Heart left ventricle (tissue), 16 donors: ENCODE data around the gene UBE4A. TPM values are rescaled to one million over a fixed set of nuclear protein-coding genes. Genes with fewer than 3 reads are reported as not detected.

Source experiments
- ATAC-seq, 4 donors: fragments of 200-7000 bp; cut with Tn5 transposase; one replicate each; pipeline ENCODE4 v1.9.1; 2020 to 2022; ENCODE audit warnings: moderate library complexity in 4 of 4, mild to moderate bottlenecking in 3 of 4, moderate number of reproducible peaks in 1 of 4
- DNase-seq, 5 donors: peaks; one replicate each; pipeline ENCODE4 v3.0.0-alpha.2; 2020
- H3K27ac ChIP-seq, 12 donors: fragments of 200-600 bp; sonication (generic) in 4 of 12; one replicate each; pipeline versions ENCODE4 v1.5.0 to v1.8.0; 2016 to 2022; ENCODE audit warnings: mild to moderate bottlenecking in 2 of 12
- H3K27me3 ChIP-seq, 9 donors: fragments of 200-600 bp; sonication (generic) in 2 of 9; one replicate each; pipeline versions ENCODE4 v1.5.1 to v1.8.0; 2016 to 2022; ENCODE audit warnings: mild to moderate bottlenecking in 3 of 9
- H3K36me3 ChIP-seq, 9 donors: fragments of 200-600 bp; sonication (generic) in 2 of 9; one replicate each; pipeline versions ENCODE4 v1.5.0 to v1.8.0; 2018 to 2022; ENCODE audit warnings: mild to moderate bottlenecking in 2 of 9
- H3K4me1 ChIP-seq, 12 donors: fragments of 200-600 bp; sonication (generic) in 4 of 12; one replicate each; pipeline versions ENCODE4 v1.5.0 to v1.8.0; 2016 to 2022; ENCODE audit warnings: mild to moderate bottlenecking in 3 of 12
- H3K4me3 ChIP-seq, 12 donors: fragments of 200-600 bp; sonication (generic) in 4 of 12; one replicate each; pipeline versions ENCODE4 v1.5.0 to v1.8.0; 2017 to 2022; ENCODE audit warnings: mild to moderate bottlenecking in 9 of 12, moderate library complexity in 4 of 12
- H3K9me3 ChIP-seq, 12 donors: fragments of 200-600 bp; sonication (generic) in 4 of 12; one replicate each; pipeline versions ENCODE4 v1.5.0 to v1.8.0; 2016 to 2022; ENCODE audit warnings: mild to moderate bottlenecking in 1 of 12
- POLR2A ChIP-seq, 2 donors: fragments of 450-650 bp; IDR thresholded peaks; one replicate each; pipeline ENCODE4 v1.6.1; 2017; ENCODE audit warnings: antibody characterized with exemption in 2 of 2, mild to moderate bottlenecking in 2 of 2, moderate library complexity in 2 of 2
- WGBS, 4 donors: extraction: QIAGEN DNeasy Blood & Tissue Kit in 2 of 4; methylation state at CpG; one replicate each; pipeline versions ENCODE4 v1.1.5 to v1.1.7; 2013 to 2018; 5-methylcytosine and 5-hydroxymethylcytosine counted together
- intact Hi-C, 10 donors: fragments of 100-400 bp; cut with DNase I; formaldehyde crosslinking; loops; one replicate each; pipeline versions ENCODE4 v1.11.1 to v1.14.2; 2022
- polyA plus RNA-seq, 2 donors: library from polyadenylated mRNA; stranded (reverse); fragments of 200-250 nt; gene quantifications; one replicate each; pipeline ENCODE4 v1.2.3, GENCODE V29; 2013
- total RNA-seq, 9 donors: library from RNA; depleted of rRNA in 2 of 9; stranded (reverse); fragments of >200 nt in 2 of 9; fragmentation: NEBNext Ultra II Directional in 3 of 9; extraction: Animal tissue kit (Norgen Biotek cat#: 25700) in 3 of 9; gene quantifications; one replicate each; pipeline versions ENCODE4 v1.1.0 to v1.2.4, GENCODE V29; 2016 to 2023
- TF ChIP-seq, protein P1 (sequence below), 12 donors: fragments of 200-600 bp; sonication (generic) in 4 of 12; IDR thresholded peaks; one replicate each; pipeline versions ENCODE4 v1.5.0 to v1.8.0; 2018 to 2022; ENCODE audit warnings: antibody characterized with exemption in 12 of 12, mild to moderate bottlenecking in 5 of 12
- donor health status: ischemic (EF 13 %, LVEDD 7.1; RV severe dilation, severe dysfunction).
- donor health status: healthy with polysubstance abuse.
- donor health status: DM: no; HTN: yes; CAD: no.
- donor health status: DM: no; HTN: no; CAD: no.
- donor health status: ischemic (EF 25% LVEDD 6.9; RV normal size, moderate dysfunction).
- donor health status: ischemic (EF 25% LVEDD 5.7; RV mildly dilated, moderate dysfunction).
- donor health status: healthy.
- donor health status: DM: yes; HTN: yes; CAD: no.
- donor health status: ischemic (EF 35%, LVEDD 5.7; RV mildly dilated, moderate dysfunction).
- donor health status: nonischemic (EF 11% LVEDD 7.7; RV severe dilation, severe dysfunction).
- donor health status: DM: yes; HTN: yes; CAD: no.
- donor health status: PGD.
- donor health status: ischemic (EF 29% LVEDD 5.4; RV normal size, mild dysfunction).
- donor health status: nonischemic (EF 23%, LVEDD 6.1; RV moderate dilation, normal function).

UBE4A gene
- total and polyA plus RNA-seq, 11 donors: 13.0 to 50.3 (median 39.7) TPM

- intact Hi-C loops: loop anchor here in 9 of 10 donors (2.0 to 10.0 kb wide), 5 partner anchors 32 to 53 kb away; partner anchors contain the start of gene ATP5MG (in 7 of the 9)
- 0 to 1% (median 1%) methylated on average over 37 to 39 of the region's 39 CpGs for WGBS, 4 donors
- TF ChIP-seq, protein P1, sequence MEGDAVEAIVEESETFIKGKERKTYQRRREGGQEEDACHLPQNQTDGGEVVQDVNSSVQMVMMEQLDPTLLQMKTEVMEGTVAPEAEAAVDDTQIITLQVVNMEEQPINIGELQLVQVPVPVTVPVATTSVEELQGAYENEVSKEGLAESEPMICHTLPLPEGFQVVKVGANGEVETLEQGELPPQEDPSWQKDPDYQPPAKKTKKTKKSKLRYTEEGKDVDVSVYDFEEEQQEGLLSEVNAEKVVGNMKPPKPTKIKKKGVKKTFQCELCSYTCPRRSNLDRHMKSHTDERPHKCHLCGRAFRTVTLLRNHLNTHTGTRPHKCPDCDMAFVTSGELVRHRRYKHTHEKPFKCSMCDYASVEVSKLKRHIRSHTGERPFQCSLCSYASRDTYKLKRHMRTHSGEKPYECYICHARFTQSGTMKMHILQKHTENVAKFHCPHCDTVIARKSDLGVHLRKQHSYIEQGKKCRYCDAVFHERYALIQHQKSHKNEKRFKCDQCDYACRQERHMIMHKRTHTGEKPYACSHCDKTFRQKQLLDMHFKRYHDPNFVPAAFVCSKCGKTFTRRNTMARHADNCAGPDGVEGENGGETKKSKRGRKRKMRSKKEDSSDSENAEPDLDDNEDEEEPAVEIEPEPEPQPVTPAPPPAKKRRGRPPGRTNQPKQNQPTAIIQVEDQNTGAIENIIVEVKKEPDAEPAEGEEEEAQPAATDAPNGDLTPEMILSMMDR (IDR thresholded peaks at IDR 0.05): no peak
- TF ChIP-seq POLR2A (IDR thresholded peaks at IDR 0.05): no peak
- H3K27me3 ChIP-seq: no peaks in the 10 kb centered on the region
- peak overlapping the region; percentile 81 to 99 (median 96) for H3K4me3 ChIP-seq
- peak overlapping the region in 10 of 12 donors; percentile 78 to 96 (median 91) for H3K27ac ChIP-seq
- no peaks in the 10 kb centered on the region for H3K9me3 ChIP-seq
- H3K36me3 ChIP-seq: no peaks in the 10 kb centered on the region
- peak in 4 of 5 donors; percentile 23 to 40 (median 31) for DNase-seq
- peaks cover 0 to 44% (median 24%) of the 10 kb centered on the region in 12 donors for H3K4me1 ChIP-seq
- peak in 2 of 4 donors; percentile 5 to 12 for ATAC-seq
Observed at GRCh38 chr11:118434553-118435289, 75.3 kb downstream of the UBE4A start.

- Histone ChIP-seq H3K4me1 (peaks cover 0 to 50% (median 29%) of the 10 kb centered on the region in 12 donors), H3K36me3 (peaks cover 0 to 3% (median 0%) of the 10 kb centered on the region in 9 donors), H3K27me3 (no peaks in the 10 kb centered on the region), H3K27ac (peak overlapping the region; percentile 19 to 96 (median 90)), H3K4me3 (peak overlapping the region; percentile 81 to 99 (median 96)), H3K9me3 (no peaks in the 10 kb centered on the region)
- WGBS, 4 donors: 0 to 1% (median 1%) methylated on average over 34 of the region's 34 CpGs
- peak; percentile 8 to 39 (median 26) for ATAC-seq
- intact Hi-C loops: loop anchor here in 9 of 10 donors (2.0 to 10.0 kb wide), 5 partner anchors 33 to 52 kb away; partner anchors contain the start of gene ATP5MG (in 7 of the 9)
- TF ChIP-seq POLR2A (IDR thresholded peaks at IDR 0.05): no peak
- TF ChIP-seq, protein P1 (IDR thresholded peaks at IDR 0.05): no peak
- peak; percentile 40 to 83 (median 57) for DNase-seq
Observed at GRCh38 chr11:118435290-118435892, 76.0 kb downstream of the UBE4A start.

DNA sequence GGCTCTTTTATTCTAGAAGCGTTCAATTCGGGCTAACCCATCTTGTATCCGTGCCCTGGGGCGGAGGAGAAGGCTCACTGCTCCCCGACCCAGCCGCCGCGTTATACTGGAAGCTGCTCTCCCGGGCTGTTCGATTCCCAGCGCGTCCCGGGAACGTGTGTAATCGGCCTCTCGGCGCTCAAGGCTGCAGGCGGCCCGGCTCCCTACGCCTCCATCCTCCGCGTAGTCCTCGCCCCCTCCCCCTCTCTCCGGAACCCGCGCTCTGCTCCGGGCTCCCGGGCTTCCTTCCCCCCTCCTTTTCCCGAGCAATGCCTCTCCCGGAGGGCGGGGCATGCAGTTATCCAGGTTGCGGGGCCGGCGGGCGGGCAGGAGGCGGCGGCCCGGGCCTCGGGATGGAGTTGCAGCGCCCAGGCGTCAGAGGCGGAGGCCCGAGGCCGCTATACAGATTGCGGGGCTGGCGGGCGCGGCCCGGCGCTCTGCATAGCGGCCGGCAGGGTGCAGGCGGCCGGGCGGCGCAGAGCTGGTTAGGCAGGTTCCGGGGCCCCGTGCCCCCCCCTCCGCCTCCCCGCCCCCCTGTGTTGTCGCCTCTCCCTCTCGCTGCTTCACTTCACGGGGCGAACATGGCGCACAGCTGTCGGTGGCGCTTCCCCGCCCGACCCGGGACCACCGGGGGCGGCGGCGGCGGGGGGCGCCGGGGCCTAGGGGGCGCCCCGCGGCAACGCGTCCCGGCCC is 76.7 kb downstream of the UBE4A start, which contains the start of gene KMT2A:
Gene KMT2A (plus strand): TSS at position 600 of the 732 bp plus-strand sequence. CDS start 21 bp downstream, at position 621.
- H3K4me1 ChIP-seq: peaks cover 0 to 57% (median 34%) of the 10 kb centered on the region in 12 donors
- ATAC-seq: peak; percentile 93 to 96 (median 94)

More for the DNA sequence above, 76.7 kb downstream of the UBE4A start, which contains the start of gene KMT2A:
- 0 to 1% (median 1%) methylated on average over 46 to 83 of the region's 83 CpGs for whole genome bisulfite sequencing, 4 donors
- H3K4me3 ChIP-seq: peak within 1 kb of the TSS; percentile 81 to 99 (median 96)
- peak within 1 kb of the TSS; percentile 78 to 96 (median 90) for H3K27ac ChIP-seq
- intact Hi-C loops: loop anchor here in 9 of 10 donors (1.0 to 10.0 kb wide), 6 partner anchors 34 to 51 kb away; partner anchors contain the start of gene ATP5MG (in 9 of the 9)
- no peaks in the 10 kb centered on the region for H3K9me3 ChIP-seq
- no peaks in the 10 kb centered on the region for H3K27me3 ChIP-seq
- peaks cover 0 to 4% (median 0%) of the 10 kb centered on the region in 9 donors for H3K36me3 ChIP-seq
- DNase-seq: peak; percentile 98 to 99 (median 99)
- peak in 1 of 2 donors; percentile 50 for TF ChIP-seq POLR2A (IDR thresholded peaks at IDR 0.05)
- TF ChIP-seq, protein P1 (IDR thresholded peaks at IDR 0.05): peak in 1 of 12 donors; percentile 8
